Measurements from ENCODE around the gene ROR2. TPM values are rescaled to one million over a fixed set of nuclear protein-coding genes. Genes with fewer than 3 reads are reported as not detected.
"Not testable (repeated sequence)": the region's sequence is repeated elsewhere in the genome, so short reads cannot be mapped to it uniquely, and the experiment has no call there.

Gene ROR2
- total RNA-seq, 1 donor from 2014 or later = 0.18 TPM

DNA sequence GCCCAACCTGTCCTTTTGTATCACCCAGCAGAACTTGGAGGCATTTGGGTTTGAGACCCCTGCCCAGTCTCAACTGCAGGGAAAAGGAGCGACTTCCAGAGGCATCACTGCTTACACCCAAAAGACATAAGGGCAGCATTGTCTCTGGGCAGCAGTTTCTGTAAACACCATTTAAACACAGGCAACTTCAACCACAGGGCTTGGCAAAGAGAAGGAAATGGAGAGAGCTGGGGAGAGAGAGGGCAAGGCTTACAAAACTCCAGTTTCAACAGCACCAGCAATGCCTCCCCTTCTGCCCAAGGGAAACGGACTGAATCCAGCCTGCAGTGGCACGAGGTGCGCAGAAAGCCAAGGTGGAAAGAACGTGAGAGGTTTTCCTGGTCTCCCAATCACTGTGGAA, 147.6 kb downstream of the ROR2 start:
- intact Hi-C loops (cut with micrococcal nuclease) = no loop called here

DNA sequence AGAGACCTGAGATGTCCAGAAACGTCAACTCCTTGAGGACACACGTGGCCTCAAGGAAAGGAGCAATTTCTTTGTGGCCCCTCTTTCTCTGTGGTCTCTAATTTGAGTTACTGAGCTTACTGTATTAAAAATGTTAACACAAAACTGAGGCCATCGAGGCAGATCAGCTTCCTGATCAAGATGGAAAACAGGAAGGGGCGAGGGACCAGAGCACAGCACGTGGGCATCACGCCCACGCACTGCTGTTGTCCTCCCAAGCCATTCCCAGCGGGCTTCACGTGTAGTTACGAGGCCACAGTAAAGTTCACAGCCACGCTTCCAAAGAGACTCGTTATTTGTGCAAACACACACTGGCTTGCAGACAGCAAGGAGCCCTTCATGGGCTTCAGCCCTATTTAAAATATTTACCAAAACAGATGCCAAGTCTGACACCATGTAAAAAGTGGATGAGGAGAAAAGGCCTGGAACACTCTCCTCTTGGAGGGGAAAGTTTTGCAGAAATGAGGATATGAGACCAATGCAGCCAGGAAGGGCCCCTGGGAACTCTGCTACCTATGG, 149.5 kb downstream of the ROR2 start:
- intact Hi-C loops (cut with micrococcal nuclease) = no loop called here

DNA sequence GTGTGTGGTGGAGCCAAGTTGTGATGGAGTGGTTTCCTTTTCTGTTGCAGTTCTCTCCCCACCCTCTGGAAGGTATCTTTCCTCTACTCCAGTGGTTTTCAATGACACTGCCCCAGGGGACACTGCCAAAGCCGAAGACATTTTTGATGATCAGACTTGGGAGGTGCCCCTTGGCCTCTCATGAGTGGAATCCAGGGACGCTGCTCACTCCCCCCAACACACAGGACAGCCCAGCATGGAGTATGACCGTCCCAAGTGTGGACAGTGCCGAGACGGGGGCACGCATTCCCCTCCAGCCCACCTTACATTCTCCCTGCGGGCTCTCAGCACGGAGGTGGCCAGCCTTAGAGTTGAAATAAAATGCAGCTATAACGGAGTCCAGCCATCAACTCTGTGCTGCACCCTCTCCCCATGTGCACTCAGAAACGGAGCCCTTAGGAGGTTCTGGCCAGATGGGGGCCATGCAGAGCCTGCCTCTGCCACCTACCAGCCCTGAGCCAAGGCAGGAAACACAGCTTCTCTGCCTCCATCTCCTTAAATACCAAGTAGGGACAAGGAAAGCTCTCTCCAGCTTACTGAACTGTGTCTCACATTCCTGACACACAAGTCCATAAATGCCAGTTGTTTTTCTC, 150.8 kb downstream of the ROR2 start:
- intact Hi-C loops (cut with micrococcal nuclease) = no loop called here

DNA sequence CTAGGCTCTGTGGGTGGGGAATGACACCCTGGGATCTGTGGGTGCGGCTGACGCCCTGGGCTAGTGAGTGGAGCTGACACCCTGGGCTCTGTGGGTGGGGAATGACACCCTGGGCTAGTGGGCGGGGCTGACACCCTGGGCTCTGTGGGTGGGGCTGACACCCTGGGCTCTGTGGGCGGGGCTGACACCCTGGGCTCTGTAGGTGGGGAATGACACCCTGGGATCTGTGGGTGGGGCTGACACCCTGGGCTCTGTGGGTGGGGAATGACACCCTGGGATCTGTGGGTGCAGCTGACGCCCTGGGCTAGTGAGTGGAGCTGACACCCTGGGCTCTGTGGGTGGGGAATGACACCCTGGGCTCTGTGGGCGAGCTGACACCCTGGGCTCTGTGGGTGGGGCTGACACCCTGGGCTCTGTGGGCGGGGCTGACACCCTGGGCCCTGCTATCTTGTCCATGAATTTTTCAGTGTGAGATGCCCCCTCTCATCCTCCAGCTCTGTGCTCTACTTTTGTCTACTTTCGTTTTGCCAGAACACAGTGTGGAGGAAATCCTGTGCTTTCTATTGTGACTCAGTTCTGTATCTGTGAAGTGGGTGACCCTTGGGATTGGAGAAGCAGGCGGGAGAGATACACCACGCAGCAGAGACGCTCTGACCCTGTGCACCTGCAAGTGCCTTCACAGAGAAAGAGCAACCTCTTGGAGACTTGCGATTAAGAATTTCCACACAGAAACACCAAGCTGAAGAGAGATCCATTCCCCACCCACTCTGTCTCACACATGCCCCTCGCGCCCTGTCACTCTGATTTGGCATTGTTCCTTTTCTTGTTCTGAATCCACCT, 151.5 kb downstream of the ROR2 start:
- intact Hi-C loops (cut with micrococcal nuclease) = not testable (repeated sequence)

DNA sequence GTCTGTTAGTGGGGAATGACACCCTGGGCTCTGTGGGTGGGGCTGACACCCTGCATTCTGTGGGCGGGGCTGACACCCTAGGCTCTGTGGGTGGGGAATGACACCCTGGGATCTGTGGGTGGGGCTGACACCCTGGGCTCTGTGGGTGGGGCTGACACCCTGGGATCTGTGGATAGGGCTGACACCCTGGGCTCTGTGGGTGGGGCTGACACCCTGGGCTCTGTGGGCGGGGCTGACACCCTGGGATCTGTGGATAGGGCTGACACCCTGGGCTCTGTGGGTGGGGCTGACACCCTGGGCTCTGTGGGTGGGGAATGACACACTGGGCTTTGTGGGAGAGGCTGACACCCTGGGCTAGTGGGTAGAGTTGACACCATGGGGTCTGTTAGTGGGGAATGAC, 152.5 kb downstream of the ROR2 start:
- intact Hi-C loops (cut with micrococcal nuclease) = not testable (repeated sequence)

DNA sequence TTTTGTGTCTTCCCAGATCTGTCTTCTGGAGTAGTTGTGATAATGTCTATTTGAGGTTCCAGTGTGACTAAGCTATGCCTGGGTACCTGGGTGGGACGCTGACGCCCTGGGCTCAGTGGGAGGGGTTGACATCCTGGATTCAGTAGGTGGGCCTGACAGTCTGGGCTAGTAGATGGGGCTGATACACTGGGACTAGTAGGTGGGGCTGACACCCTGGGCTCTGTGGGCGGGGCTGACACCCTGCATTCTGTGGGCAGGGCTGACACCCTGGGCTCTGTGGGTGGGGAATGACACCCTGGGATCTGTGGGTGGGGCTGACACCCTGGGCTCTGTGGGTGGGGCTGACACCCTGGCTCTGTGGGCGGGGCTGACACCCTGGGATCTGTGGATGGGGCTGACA, 153.5 kb downstream of the ROR2 start:
- intact Hi-C loops (cut with micrococcal nuclease) = not testable (repeated sequence)

DNA sequence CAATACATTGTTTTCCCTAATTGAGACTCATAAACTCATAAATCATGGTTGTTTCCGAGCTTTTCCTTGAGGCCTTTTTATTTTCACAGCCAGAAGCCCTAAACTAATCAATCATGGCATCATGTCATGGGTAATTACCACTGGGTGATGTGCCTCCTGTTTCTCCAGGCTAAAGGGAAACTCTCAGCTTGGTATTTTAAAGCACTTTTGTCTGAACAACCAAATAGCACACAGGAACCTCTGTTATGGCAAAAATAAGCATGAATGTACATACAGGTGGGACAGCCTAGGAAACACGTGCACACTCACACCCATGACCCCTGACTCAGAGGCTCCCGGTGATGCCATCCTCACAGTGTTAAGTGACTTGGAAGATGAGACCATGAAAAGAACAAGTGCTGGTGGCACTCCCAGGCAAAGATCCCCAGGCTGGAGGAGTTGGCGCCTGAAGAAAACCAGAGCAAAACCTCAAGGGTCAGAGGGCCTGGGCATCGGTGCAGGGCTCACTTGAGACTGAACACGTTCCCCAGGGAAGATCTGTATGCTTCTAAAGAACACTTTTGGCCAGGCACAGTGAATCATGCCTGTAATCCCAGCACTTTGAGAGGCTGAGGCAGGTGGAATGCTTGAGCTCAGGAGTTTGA, 154.3 kb downstream of the ROR2 start:
- intact Hi-C loops (cut with micrococcal nuclease) = no loop called here

DNA sequence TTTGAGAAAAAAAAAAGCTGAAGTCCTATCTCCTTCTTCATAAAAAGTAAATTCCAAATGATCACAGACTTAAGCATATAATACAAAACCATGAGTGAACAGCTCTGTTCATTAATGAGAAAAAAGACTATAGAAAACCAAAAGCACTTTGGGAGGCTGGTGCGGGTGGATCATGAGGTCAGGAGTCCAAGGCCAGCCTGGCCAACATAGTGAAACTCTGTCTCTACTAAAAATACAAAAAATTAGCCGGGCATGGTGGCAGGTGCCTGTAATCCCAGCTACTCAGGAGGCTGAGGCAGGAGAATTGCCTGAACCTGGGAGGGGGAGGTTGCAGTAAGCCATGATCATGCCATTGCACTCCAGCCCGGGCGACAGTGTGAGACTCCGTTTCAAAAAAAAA, 156.7 kb downstream of the ROR2 start:
- intact Hi-C loops (cut with micrococcal nuclease) = not testable (repeated sequence)

DNA sequence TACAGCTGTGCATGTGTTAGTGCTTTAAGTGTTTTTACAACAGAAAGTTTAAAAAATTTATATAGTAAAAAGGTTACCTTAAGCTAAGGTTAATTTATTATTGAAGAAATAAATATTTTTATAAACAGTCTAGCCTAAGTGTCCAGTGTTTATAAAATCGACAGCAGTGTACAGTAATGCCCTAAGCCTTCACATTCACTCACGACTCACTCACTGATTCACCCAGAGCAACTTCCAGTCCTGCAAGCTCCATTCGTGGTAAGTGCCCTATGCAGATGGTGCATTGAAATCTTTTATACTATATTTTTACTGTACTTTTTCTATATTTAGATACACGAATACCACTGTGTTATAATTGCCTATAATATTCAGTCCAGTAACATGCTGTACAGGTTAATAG, 159.1 kb downstream of the ROR2 start:
- intact Hi-C loops (cut with micrococcal nuclease) = no loop called here

DNA sequence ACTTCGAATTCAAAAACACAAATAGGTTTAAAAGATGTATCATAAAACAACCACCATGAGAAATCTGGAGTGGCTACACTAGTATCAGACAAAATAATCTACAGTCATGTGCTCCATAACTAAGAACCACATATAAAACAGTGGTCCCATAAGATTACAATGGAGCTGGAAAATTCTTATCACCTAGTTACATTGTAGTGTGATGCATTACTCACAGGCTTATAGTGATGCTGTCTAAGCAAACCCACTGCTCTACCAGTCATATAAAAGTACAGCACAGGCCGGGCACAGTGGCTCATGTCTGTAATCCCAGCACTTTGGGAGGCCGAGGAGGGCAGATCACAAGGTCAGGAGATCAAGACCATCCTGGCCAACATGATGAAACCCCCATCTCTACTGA, 160.1 kb downstream of the ROR2 start:
- intact Hi-C loops (cut with micrococcal nuclease) = no loop called here

DNA sequence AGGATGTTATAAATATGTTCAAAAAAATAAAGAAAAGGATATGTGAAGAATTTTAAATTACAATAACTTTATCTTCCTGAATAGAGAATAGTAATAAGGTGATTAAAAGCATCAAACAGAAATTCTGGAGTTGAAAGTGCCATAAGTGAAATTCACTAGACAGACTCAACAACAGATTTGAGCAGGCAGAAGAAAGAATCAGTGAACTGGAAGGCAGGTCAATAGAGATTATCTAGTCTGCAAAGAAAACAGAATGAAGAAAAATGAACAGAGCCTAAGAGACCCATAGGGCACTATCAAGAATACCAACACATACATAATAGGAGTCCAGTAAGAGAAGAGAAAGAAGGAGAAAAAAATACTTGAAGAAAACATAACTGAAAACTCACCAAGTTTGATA, 162.1 kb downstream of the ROR2 start:
- intact Hi-C loops (cut with micrococcal nuclease) = no loop called here

DNA sequence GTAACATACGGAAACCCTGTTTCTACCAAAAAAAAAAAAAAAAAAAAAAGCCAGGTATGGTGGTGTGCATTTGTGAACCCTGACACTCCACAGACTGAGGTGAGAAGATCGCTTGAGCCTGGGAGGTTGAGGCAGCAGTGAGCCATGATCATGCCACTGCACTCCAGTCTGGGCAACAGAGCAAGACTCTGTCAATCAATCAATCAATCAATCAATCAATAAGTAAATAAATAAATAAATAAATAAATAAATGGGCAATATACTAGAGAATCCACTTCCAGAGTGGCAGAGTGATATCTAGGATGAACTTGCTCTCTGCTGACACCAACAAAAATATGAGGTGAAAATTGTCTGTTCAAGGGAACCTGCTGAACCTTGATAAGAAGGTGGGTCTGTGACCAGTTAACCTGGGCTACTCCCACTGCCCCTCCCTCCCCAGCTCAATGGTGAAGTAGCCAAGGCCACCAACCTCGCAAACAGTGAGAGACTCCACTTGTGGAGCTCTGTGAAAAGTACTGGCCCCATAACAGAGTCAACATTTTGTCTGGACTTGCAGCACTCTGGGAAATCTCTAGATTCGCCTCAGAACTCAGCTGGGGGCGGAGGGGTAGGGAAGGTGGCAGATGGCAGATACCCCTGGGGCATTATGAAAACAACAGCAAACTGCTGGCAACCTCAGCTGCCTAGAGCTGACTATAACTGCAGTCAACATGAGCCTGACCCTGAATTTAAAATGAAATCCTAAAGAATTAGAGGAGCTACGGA, 163.7 kb downstream of the ROR2 start:
- intact Hi-C loops (cut with micrococcal nuclease) = no loop called here

DNA sequence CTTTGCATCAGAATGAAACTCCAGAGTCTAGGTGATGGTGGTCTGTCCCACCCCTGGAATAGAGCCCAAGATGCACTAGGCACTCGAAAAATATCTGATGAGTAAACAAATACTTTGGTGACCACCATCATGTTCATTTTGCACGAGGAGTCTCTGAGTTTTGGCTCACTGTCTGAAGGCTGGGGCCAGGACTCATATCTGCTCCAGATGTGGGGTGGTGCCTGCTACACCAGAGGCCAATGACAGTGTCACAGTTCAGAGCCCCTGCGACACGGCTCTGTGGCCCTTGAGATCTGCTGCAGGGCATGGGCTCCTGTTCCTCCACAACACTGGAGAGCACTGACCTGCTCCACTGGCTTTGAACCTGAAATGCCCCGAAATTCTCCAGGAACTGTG, 164.6 kb downstream of the ROR2 start:
- intact Hi-C loops (cut with micrococcal nuclease) = no loop called here

DNA sequence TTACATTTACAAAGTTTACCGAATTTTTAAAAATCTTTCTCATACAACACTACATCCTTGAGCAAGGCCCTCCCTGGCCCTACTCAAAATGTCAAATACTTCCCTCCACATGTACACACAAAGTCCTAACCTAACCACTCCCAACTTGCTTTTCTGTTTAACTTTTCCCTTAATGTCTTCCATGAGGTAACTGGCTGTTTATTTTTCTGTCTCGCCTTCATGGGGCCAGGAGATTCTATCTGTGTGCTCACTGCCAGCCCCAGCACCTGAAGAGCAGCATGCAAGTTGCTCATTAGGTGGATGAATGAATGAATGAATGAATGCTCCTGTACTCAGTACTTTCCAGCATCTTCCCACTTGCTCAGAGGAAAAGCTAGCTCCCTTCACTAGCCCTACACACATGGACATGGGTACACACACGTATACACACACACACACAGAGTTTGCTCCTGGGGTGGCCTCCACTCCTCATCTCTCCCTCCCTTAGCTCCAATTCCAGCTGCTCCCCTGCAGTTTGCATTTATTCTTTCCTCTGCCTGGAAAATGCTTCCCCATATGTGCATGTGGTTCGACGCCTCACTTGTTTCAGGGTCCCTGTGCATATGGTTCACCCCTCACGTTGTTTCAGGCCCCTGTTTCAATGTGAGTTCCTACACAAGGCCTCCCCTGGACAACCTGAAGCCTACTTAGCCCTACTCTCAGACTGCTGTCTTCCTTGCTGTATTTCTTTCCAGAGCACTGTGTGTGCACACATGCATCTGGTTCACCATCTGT, 165.2 kb downstream of the ROR2 start:
- intact Hi-C loops (cut with micrococcal nuclease) = no loop called here

DNA sequence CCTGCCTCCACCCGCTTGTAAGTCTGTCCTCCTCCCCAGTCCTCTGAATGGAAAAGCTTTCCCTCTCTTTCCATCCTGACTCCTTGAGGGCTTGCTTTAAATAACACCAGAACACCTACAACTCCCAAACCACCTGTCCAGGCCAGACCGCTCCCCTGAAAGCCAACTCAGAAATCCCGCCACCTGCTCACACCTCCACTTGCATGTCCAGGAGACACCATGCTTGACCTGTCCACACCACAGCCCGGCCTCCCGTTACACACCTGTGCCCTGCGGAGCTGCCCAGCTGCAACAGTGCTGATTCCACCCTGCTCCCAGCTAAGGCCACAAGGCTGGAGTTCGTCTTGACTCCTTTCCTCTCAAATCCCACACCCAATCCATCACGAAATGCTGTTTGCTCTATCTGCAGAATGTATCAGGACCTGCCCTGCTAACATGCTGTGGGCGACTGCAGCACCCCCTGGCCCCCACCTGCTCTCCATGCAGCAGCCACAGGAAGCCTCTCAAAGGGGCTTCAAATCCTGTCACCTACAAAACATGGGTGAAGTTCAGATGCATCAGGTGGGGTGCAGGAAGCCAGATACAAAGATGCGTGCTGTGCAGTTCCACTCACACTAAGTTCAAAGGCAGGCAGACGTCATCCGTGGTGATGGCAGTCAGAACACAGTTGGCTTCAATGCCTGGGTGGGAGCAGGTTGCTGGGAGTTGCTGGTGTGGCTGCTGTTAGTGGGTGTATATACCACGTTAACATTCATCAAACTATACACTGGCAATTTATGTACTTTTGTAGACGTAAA, 166.0 kb downstream of the ROR2 start:
- intact Hi-C loops (cut with micrococcal nuclease) = no loop called here

DNA sequence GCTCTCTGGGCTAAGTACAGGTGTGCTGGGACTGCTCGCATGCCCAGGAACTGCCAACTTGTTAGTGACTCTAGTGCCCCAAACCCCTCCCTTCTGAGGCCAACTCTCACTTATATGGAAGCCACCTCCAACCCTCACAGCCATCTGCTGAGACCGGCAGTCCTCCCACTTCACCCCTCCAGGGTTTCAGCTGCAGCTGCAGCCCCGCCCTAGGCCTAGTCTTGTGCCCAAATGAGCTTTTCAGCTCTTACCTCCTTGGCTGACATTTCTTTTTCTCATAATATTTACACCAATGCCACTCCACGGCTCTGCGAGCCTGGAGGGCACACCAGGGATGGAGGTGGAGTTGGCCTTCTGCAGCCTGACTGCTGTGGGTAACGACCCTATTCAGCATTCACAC, 166.6 kb downstream of the ROR2 start:
- intact Hi-C loops (cut with micrococcal nuclease) = no loop called here

DNA sequence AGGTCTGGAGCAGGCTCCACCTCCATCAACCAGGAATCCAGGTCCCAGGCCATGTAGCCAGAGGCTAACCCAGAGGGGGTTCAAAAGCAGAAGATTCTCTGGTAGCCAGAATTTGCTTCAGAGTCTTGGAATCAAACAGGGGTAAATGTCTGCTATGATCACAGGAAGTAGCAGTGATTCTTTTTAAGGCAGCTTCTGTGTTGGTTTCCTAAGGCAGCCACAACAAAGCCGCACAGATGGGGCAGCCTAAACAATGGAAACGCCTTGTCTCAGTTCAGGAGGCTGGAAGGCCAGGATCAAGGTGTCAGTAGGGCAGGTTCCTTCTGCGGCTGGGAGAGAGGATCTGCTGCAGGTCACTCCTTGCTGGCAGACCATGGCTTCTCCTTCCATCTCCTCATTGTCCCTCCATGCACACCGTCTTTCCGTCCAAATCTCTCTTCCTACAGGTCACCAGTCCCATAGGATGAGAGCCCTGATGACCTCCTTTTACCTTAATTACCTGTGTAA, 167.3 kb downstream of the ROR2 start:
- intact Hi-C loops (cut with micrococcal nuclease) = no loop called here

DNA sequence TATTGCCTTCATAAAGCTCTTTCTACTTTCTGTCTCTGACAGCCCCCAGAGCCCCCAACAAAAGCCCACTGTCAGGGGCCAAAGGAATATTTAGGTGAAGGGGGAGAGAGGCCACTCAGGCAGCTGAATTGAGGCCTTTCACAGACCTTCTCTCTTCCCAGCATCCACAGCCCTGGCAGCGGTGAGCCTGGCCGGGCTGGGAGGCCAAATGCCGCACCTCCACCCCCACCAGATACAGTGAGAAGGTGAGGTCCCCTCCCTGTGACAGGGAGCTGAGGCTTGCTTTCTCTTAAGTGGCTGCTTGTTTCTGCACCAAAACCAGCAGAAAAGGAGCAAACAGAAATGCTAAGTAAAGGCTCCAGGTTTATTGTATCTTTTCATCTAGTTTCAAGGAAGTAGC, 168.1 kb downstream of the ROR2 start:
- intact Hi-C loops (cut with micrococcal nuclease) = no loop called here

DNA sequence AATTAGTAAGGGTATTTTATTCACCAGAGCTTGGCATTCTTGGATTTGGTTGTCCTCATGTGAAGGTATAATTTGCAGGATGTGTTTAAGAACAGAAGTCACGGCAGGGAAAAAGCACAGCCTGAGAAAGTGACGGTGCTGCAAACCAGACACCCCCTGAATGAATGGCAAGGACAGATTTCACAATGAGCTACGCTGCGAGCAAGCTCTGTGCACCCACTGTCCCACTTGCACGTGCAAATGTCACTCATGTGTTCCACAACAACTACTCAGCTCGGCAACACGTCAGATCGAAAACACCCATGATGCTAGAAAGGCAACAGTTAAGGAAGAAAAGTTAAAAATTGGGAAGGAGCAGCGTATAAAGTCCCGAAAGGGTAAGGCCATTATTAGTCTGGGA, 168.9 kb downstream of the ROR2 start:
- intact Hi-C loops (cut with micrococcal nuclease) = no loop called here

DNA sequence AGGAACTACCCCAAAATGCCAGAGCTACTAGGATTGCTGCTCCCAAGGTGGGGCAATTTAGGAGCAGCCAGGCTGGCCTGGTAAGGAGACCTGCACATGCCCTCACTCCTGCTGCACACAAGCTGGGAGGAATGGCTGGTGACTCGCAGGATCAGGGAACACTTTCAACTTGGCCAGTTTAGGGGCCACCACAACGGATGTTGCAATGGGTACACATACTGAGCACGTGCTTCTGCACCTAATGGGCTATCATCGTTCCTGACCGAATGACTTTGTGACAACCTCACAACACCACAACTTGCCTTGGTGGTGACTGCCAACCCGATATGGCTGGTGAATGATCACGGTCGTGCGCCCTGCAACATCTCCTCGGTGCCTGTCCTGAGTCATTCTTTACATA, 172.0 kb downstream of the ROR2 start:
- intact Hi-C loops (cut with micrococcal nuclease) = no loop called here

Measured in T-helper 2 cell treated with Interferon-gamma antibody and Interleukin-4, amounts not matched to agents 100 ng/mL and 5 ng/mL, for 36 hours (primary cell).